D721Med (cell line): ENCODE measurements around the gene GEMIN5.
"Not testable (repeated sequence)": the region's sequence is repeated elsewhere in the genome, so short reads cannot be mapped to it uniquely, and the experiment has no call there.

Source experiments
- DNase-seq: peaks from one replicate; pipeline ENCODE4 v3.0.0; 2011; ENCODE audit warnings: low spot score; ENCODE audit not compliant: insufficient read length
- FAIRE-seq: peaks from 2 replicates; lab custom pipeline; 2011; peaks lifted over from hg19 to GRCh38; lab: Jason Lieb, UNC
- CTCF ChIP-seq: IDR thresholded peaks from 2 replicates; pipeline ENCODE4 v1.5.1; 2012; ENCODE audit warnings: mild to moderate bottlenecking, control low read depth; ENCODE audit not compliant: insufficient read depth; ENCODE audit errors: missing control alignments

GEMIN5 gene

GRCh38 chr5:154937718-154938466 is at the start of gene GEMIN5:
Gene GEMIN5 (minus strand): TSS chr5:154938211. CDS start chr5:154938133, 78 bp downstream.
- no peak for FAIRE-seq
- TF ChIP-seq CTCF = no peak
- peak; percentile 90 for DNase-seq

GRCh38 chr5:154986151-154986550 is 48.1 kb upstream of the GEMIN5 start:
- TF ChIP-seq CTCF = no peak
- no peak for FAIRE-seq

GRCh38 chr5:154984946-154985516 is 47.0 kb upstream of the GEMIN5 start:
- FAIRE-seq = no peak
- no peak for DNase-seq
- TF ChIP-seq CTCF = no peak

More at GRCh38 chr5:154986151-154986550, 48.1 kb upstream of the GEMIN5 start:
- DNase-seq = no peak

- not testable (repeated sequence) for DNase-seq, FAIRE-seq
Observed at GRCh38 chr5:154978294-154978693, 40.3 kb upstream of the GEMIN5 start.

- no peak for FAIRE-seq
- no peak for TF ChIP-seq CTCF
- no peak for DNase-seq
Observed at GRCh38 chr5:154977409-154977808, 39.4 kb upstream of the GEMIN5 start.

- not testable (repeated sequence) for FAIRE-seq, DNase-seq
Observed at GRCh38 chr5:154976082-154976481, 38.1 kb upstream of the GEMIN5 start.

GRCh38 chr5:154972476-154973080 is 34.6 kb upstream of the GEMIN5 start:
- DNase-seq (no peak), FAIRE-seq (peak; percentile 6)
- peak; percentile 81 for TF ChIP-seq CTCF

GRCh38 chr5:154971501-154971900 is 33.5 kb upstream of the GEMIN5 start:
- DNase-seq (no peak), FAIRE-seq (no peak)
- TF ChIP-seq CTCF = no peak
